Muscle of leg (tissue), 11 donors: ENCODE measurements around the gene SLCO4C1. TPM values are rescaled to one million over a fixed set of nuclear protein-coding genes. Genes with fewer than 3 reads are reported as not detected.
A peak's percentile ranks its signal among the peaks of the same experiment; 100 is the strongest.

ENCODE experiments used
- DNase-seq: peaks from one replicate; pipeline ENCODE4 v3.0.0; 2013
- H3K27ac ChIP-seq: one replicate; pipeline ENCODE4 v1.5.1; 2013; ENCODE audit warnings: mild to moderate bottlenecking, low read length, control low read depth
- H3K27me3 ChIP-seq: one replicate; pipeline ENCODE4 v1.6.1; 2013; ENCODE audit warnings: low read length; ENCODE audit not compliant: control insufficient read depth, insufficient read depth
- H3K36me3 ChIP-seq: one replicate; pipeline ENCODE4 v1.6.1; 2013; ENCODE audit warnings: low read length; ENCODE audit not compliant: control insufficient read depth, insufficient read depth
- H3K4me1 ChIP-seq: one replicate; pipeline ENCODE4 v1.6.1; 2013; ENCODE audit warnings: low read length; ENCODE audit not compliant: control insufficient read depth, insufficient read depth
- H3K4me3 ChIP-seq: one replicate; pipeline ENCODE4 v1.5.1; 2013; ENCODE audit warnings: low read length, control low read depth
- H3K9me3 ChIP-seq: replicated peaks from 2 replicates; pipeline ENCODE4 v1.6.1; 2013; ENCODE audit warnings: low read depth, low read length; ENCODE audit not compliant: control insufficient read depth
- WGBS: methylation state at CpG from one replicate; pipeline ENCODE4 v1.1.5; 2013; ENCODE audit warnings: missing lambda C conversion rate; ENCODE audit not compliant: insufficient coverage; 5-methylcytosine and 5-hydroxymethylcytosine counted together
- polyA plus RNA-seq, 8 donors: library from polyadenylated mRNA; unstranded; fragments of 120-200 nt; gene quantifications; one replicate each; pipeline versions ENCODE4 v1.2.1 to v1.2.3, GENCODE V29; 2013; ENCODE audit warnings: inconsistent platforms in 1 of 8, low replicate concordance in 1 of 8; ENCODE audit not compliant: insufficient read length in 8 of 8, insufficient read depth in 1 of 8
- total RNA-seq: library from RNA; stranded (reverse); fragments of 120-200 nt; gene quantifications from one replicate; pipeline ENCODE4 v1.2.4, GENCODE V29; 2013

Gene SLCO4C1
- total and polyA plus RNA-seq, 9 donors = 0.98 to 2.7 (median 2.0) TPM

- H3K27me3 ChIP-seq = no peaks in the 10 kb centered on the region
- no peak overlapping the region for H3K4me3 ChIP-seq
- WGBS = no CpG with 5 or more reads among the region's 2 CpGs
Observed at GRCh38 chr5:102306121-102306520, 10.0 kb upstream of the SLCO4C1 start.

GRCh38 chr5:102295534-102296177 lies 428 bp downstream of the SLCO4C1 start:
- peaks cover 4% of the 10 kb centered on the region for H3K27me3 ChIP-seq
- H3K9me3 ChIP-seq = no peaks in the 10 kb centered on the region
- peaks cover 7% of the 10 kb centered on the region for H3K4me1 ChIP-seq
- peak overlapping the region; percentile 65 for H3K4me3 ChIP-seq
- WGBS = under 1% methylated on average over 18 of the region's 26 CpGs
- peak; percentile 10 for DNase-seq
- no peak overlapping the region for H3K27ac ChIP-seq
- no peaks in the 10 kb centered on the region for H3K36me3 ChIP-seq

More at GRCh38 chr5:102306121-102306520, 10.0 kb upstream of the SLCO4C1 start:
- Histone ChIP-seq H3K36me3 (no peaks in the 10 kb centered on the region), H3K9me3 (no peaks in the 10 kb centered on the region), H3K4me1 (no peaks in the 10 kb centered on the region), H3K27ac (no peak overlapping the region)
- DNase-seq = no peak

GRCh38 chr5:102294886-102295395 lies 1.1 kb downstream of the SLCO4C1 start:
- Histone ChIP-seq H3K27ac (no peak overlapping the region), H3K4me1 (peaks cover 7% of the 10 kb centered on the region), H3K27me3 (peaks cover 4% of the 10 kb centered on the region), H3K4me3 (no peak overlapping the region), H3K36me3 (no peaks in the 10 kb centered on the region), H3K9me3 (no peaks in the 10 kb centered on the region)
- no peak for DNase-seq
- 64% methylated on average over 2 of the region's 4 CpGs for WGBS

- no peaks in the 10 kb centered on the region for H3K36me3 ChIP-seq
Observed at GRCh38 chr5:102290004-102290403, 6.1 kb downstream of the SLCO4C1 start.

GRCh38 chr5:102289251-102289899 lies 6.7 kb downstream of the SLCO4C1 start:
- no peaks in the 10 kb centered on the region for H3K4me1 ChIP-seq
- H3K27ac ChIP-seq = no peak overlapping the region
- no peak overlapping the region for H3K4me3 ChIP-seq
- no peaks in the 10 kb centered on the region for H3K27me3 ChIP-seq
- H3K36me3 ChIP-seq = no peaks in the 10 kb centered on the region
- DNase-seq = no peak
- 60% methylated on average over 1 of the region's 6 CpGs for WGBS
- no peaks in the 10 kb centered on the region for H3K9me3 ChIP-seq

More at GRCh38 chr5:102290004-102290403, 6.1 kb downstream of the SLCO4C1 start:
- Histone ChIP-seq H3K9me3 (no peaks in the 10 kb centered on the region), H3K27ac (no peak overlapping the region), H3K4me1 (no peaks in the 10 kb centered on the region), H3K4me3 (no peak overlapping the region), H3K27me3 (no peaks in the 10 kb centered on the region)
- no peak for DNase-seq
- WGBS = 100% methylated on average over 1 of the region's 3 CpGs

- Histone ChIP-seq H3K27ac (no peak overlapping the region), H3K27me3 (no peaks in the 10 kb centered on the region), H3K9me3 (no peaks in the 10 kb centered on the region), H3K36me3 (no peaks in the 10 kb centered on the region), H3K4me3 (no peak overlapping the region), H3K4me1 (no peaks in the 10 kb centered on the region)
- no peak for DNase-seq
- 67% methylated on average over 1 of the region's 1 CpG for WGBS
Observed at GRCh38 chr5:102288630-102289029, 7.5 kb downstream of the SLCO4C1 start.

- no CpG with 5 or more reads among the region's 2 CpGs for WGBS
- H3K4me3 ChIP-seq = no peak overlapping the region
- H3K9me3 ChIP-seq = no peaks in the 10 kb centered on the region
Observed at GRCh38 chr5:102286476-102286875, 9.6 kb downstream of the SLCO4C1 start.

GRCh38 chr5:102283102-102283797 lies 12.8 kb downstream of the SLCO4C1 start:
- Histone ChIP-seq H3K27me3 (no peaks in the 10 kb centered on the region), H3K4me3 (no peak overlapping the region), H3K9me3 (no peaks in the 10 kb centered on the region), H3K4me1 (no peaks in the 10 kb centered on the region), H3K36me3 (no peaks in the 10 kb centered on the region), H3K27ac (no peak overlapping the region)
- no CpG with 5 or more reads among the region's 2 CpGs for WGBS
- DNase-seq = no peak

More at GRCh38 chr5:102286476-102286875, 9.6 kb downstream of the SLCO4C1 start:
- Histone ChIP-seq H3K27me3 (no peaks in the 10 kb centered on the region), H3K36me3 (no peaks in the 10 kb centered on the region), H3K4me1 (no peaks in the 10 kb centered on the region), H3K27ac (no peak overlapping the region)
- DNase-seq = no peak

- Histone ChIP-seq H3K4me1 (no peaks in the 10 kb centered on the region), H3K36me3 (no peaks in the 10 kb centered on the region), H3K27ac (no peak overlapping the region), H3K27me3 (no peaks in the 10 kb centered on the region), H3K4me3 (no peak overlapping the region), H3K9me3 (no peaks in the 10 kb centered on the region)
- no peak for DNase-seq
- no CpG with 5 or more reads among the region's 1 CpG for WGBS
Observed at GRCh38 chr5:102279711-102280110, 16.4 kb downstream of the SLCO4C1 start.

GRCh38 chr5:102278231-102278630 lies 17.9 kb downstream of the SLCO4C1 start:
- WGBS = no CpG with 5 or more reads among the region's 2 CpGs
- no peak for DNase-seq
- Histone ChIP-seq H3K27me3 (no peaks in the 10 kb centered on the region), H3K36me3 (no peaks in the 10 kb centered on the region), H3K9me3 (no peaks in the 10 kb centered on the region), H3K4me3 (no peak overlapping the region), H3K27ac (no peak overlapping the region), H3K4me1 (no peaks in the 10 kb centered on the region)
